ENCODE results near the gene INPP5E. TPM values are rescaled to one million over a fixed set of nuclear protein-coding genes. Genes with fewer than 3 reads are reported as not detected.

Gene INPP5E
- total RNA-seq, 6 experiments from 2014 or later, result 5.9 to 7.6 (median 6.0) TPM

DNA sequence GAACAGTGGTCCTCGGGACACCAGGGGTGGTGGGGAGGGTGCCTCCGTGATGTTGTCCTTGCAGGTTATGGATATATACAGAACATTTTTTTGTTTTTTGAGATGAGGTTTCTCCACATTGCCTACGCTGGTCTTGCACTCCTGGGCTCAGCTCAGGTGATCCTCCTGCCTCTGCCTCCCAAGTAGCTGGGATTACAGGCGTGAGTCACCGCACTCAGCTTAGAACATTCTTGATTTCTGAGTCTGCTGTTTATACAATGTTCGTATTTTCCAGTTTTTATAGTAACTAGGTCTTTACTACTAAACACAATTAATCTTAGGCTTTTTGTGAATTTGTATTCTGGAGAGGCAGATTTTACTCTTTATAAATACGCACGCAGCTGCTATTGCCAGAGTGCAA, 23.2 kb downstream of the INPP5E start:
- Histone ChIP-seq H3K4me1 (peaks cover 0 to 13% (median 5%) of the 10 kb centered on the region in 4 donors), H3K27me3 (no peaks in the 10 kb centered on the region), H3K4me3 (no peak overlapping the region), H3K36me3 (peaks cover 5 to 82% (median 40%) of the 10 kb centered on the region in 4 donors), H3K27ac (no peak overlapping the region), H3K9me3 (no peaks in the 10 kb centered on the region)
- no peak for ATAC-seq
- DNase-seq, result no peak
- intact Hi-C loops (cut with DNase I), result no loop called here
- 92% methylated on average over 8 of the region's 8 CpGs for WGBS (ENCODE audit: insufficient coverage, low coverage, low lambda C conversion rate, missing lambda C conversion rate)
- no peak for TF ChIP-seq POLR2A (IDR thresholded peaks at IDR 0.05)
- TF ChIP-seq, protein P1, sequence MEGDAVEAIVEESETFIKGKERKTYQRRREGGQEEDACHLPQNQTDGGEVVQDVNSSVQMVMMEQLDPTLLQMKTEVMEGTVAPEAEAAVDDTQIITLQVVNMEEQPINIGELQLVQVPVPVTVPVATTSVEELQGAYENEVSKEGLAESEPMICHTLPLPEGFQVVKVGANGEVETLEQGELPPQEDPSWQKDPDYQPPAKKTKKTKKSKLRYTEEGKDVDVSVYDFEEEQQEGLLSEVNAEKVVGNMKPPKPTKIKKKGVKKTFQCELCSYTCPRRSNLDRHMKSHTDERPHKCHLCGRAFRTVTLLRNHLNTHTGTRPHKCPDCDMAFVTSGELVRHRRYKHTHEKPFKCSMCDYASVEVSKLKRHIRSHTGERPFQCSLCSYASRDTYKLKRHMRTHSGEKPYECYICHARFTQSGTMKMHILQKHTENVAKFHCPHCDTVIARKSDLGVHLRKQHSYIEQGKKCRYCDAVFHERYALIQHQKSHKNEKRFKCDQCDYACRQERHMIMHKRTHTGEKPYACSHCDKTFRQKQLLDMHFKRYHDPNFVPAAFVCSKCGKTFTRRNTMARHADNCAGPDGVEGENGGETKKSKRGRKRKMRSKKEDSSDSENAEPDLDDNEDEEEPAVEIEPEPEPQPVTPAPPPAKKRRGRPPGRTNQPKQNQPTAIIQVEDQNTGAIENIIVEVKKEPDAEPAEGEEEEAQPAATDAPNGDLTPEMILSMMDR (IDR thresholded peaks at IDR 0.05), result no peak

DNA sequence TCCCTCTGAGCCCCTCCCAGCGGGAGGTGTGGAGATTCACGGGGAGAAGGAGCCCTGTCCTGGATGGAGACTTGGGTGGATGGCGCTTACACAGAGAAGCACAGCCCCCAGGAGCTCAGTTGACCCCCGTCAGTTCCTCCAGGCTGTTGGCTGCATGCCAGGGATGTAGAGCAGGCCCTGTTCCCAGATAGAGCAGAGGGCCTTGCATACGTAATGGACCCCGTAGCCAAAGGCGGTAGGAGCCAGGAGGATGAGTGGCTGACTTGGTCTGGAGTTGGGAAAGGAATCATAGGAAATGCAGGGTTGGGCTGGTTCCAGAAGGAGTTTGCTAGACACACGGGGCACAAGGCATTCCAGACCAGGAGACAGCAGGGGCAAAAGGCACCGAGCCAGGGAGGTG, 26.7 kb downstream of the INPP5E start:
- 73% methylated on average over 9 of the region's 9 CpGs for WGBS (ENCODE audit: insufficient coverage, low coverage, low lambda C conversion rate, missing lambda C conversion rate)
- Histone ChIP-seq H3K4me3 (no peak overlapping the region), H3K4me1 (peaks cover 0 to 23% (median 12%) of the 10 kb centered on the region in 4 donors), H3K27me3 (no peaks in the 10 kb centered on the region), H3K36me3 (peaks cover 5 to 50% (median 25%) of the 10 kb centered on the region in 4 donors), H3K9me3 (no peaks in the 10 kb centered on the region), H3K27ac (no peak overlapping the region)
- DNase-seq (no peak), ATAC-seq (no peak)
- TF ChIP-seq, protein P1 (IDR thresholded peaks at IDR 0.05), result no peak
- intact Hi-C loops (cut with DNase I), result no loop called here

DNA sequence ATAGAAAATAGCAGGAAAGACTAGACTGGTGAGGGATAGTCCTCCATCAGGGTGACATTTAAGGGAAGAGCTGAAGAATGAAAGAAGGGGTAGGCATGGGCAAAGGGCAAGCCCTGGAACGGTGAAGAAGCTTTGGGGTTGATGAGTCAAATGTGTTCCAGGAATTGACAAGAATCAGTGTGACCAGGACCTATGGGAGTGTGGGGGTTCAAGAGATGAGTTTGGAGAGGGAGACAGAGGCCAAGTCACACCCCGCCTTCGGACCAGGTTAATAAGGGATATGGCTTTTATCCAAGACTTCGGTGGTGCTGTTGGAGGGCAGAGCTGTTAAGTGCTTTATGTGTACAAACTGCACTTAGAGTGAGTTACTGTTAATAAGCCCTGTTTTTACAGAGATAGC, 28.3 kb downstream of the INPP5E start:
- H3K36me3 ChIP-seq, result peaks cover 0 to 53% (median 19%) of the 10 kb centered on the region in 4 donors
- WGBS (ENCODE audit: insufficient coverage, low coverage, low lambda C conversion rate, missing lambda C conversion rate), result 15% methylated on average over 4 of the region's 4 CpGs
- DNase-seq (no peak), ATAC-seq (no peak)
- H3K9me3 ChIP-seq, result no peaks in the 10 kb centered on the region
- no peaks in the 10 kb centered on the region for H3K27me3 ChIP-seq
- TF ChIP-seq POLR2A (IDR thresholded peaks at IDR 0.05), result no peak
- TF ChIP-seq, protein P1 (IDR thresholded peaks at IDR 0.05), result no peak
- H3K27ac ChIP-seq, result peak overlapping the region in 1 of 3 donors; percentile 86
- peak overlapping the region; percentile 93 to 98 (median 93) for H3K4me3 ChIP-seq
- peaks cover 0 to 19% (median 8%) of the 10 kb centered on the region in 4 donors for H3K4me1 ChIP-seq
- intact Hi-C loops (cut with DNase I), result no loop called here

DNA sequence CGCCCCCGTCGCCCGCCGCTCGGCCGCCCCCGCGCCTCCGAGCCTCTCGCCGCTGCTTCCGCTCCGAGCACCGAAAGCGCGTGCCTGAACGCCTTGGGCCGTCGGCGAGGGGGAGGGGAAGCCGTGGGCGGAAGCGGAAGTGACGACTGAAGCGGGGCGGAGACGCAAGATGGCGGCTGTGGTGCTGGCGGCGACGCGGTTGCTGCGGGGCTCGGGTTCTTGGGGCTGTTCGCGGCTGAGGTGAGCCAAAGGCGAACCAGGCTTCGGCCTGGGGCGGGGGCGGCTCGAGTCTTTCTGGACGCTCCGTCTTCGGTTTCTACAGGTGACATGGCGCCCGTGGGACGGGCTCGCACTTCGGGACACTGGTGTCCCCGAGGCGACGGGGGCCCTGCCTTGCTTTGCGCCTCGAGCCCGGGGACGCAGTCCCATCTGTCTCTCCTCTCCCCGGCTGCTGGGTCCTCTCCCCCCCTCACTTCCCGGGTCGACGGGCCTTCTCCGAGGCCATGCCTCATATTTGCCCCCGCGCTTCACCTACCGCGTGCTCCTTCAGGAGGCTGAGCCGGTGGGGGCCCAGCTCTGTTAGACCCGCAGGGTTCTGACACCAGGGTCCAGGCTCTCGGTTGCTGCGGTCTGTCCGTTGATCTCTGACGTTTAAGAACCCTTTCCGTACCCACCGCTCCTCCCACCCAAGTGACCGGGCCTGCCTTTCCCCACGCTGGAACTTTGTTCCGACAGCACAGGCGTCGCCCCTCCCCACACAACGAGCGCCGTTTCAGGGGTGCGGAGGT, 29.0 kb downstream of the INPP5E start, which contains the start of the genes ENTR1 and PMPCA:
TSS of gene ENTR1 (minus strand) at position 115 of the 788 bp plus-strand sequence. CDS start 217 bp downstream, outside the sequence.
TSS of gene PMPCA (plus strand) at position 159 of the 788 bp plus-strand sequence. CDS start at position 170, 11 bp downstream.
- H3K36me3 ChIP-seq, result peaks cover 0 to 51% (median 17%) of the 10 kb centered on the region in 4 donors
- under 1% methylated on average over 34 of the region's 83 CpGs for WGBS (ENCODE audit: insufficient coverage, low coverage, low lambda C conversion rate, missing lambda C conversion rate)
- intact Hi-C loops (cut with DNase I), result no loop called here

More for the DNA sequence above, 29.0 kb downstream of the INPP5E start, which contains the start of the genes ENTR1 and PMPCA:
- peak; percentile 94 to 95 (median 95) for DNase-seq
- TF ChIP-seq, protein P1 (IDR thresholded peaks at IDR 0.05), result no peak
- TF ChIP-seq POLR2A (IDR thresholded peaks at IDR 0.05), result peak; percentile 77
- Histone ChIP-seq H3K4me3 (peak within 1 kb of the TSS; percentile 93 to 98 (median 93)), H3K27ac (peak within 1 kb of the TSS; percentile 74 to 86 (median 79)), H3K9me3 (no peaks in the 10 kb centered on the region), H3K4me1 (peaks cover 0 to 19% (median 8%) of the 10 kb centered on the region in 4 donors), H3K27me3 (no peaks in the 10 kb centered on the region)
- ATAC-seq, result peak; percentile 86 to 94 (median 92)

Measured in right lobe of liver (tissue), 6 donors.